ENCODE results near the gene WDR90.

- TF ChIP-seq CTCF (conservative IDR thresholded peaks at IDR 0.05; ENCODE audit: low read length) = no peak
- no peak for TF ChIP-seq EZH2phosphoT487 (IDR thresholded peaks at IDR 0.05; ENCODE audit: borderline replicate concordance)
Measured at GRCh38 chr16:630815-631405, 18.3 kb upstream of the WDR90 start, which contains the start of gene WFIKKN1.
